Karpas-422 (cell line): Measurements from ENCODE around the gene LCAT. TPM values are rescaled to one million over a fixed set of nuclear protein-coding genes. Genes with fewer than 3 reads are reported as not detected.

Experiments used
- DNase-seq: peaks from one replicate; pipeline ENCODE4 v3.0.0-alpha.2; 2015
- H2AFZ ChIP-seq: fragments of 200-600 bp; sonication (generic); 2 replicates; pipeline ENCODE4 v1.6.1; 2014; ENCODE audit warnings: antibody characterized with exemption, low read length, mixed read lengths
- H3K27ac ChIP-seq: fragments of 200-600 bp; sonication (generic); 2 replicates; pipeline ENCODE4 v1.5.1; 2014; ENCODE audit warnings: mild to moderate bottlenecking, low read length, moderate library complexity
- H3K27me3 ChIP-seq: fragments of 200-600 bp; sonication (generic); 2 replicates; pipeline ENCODE4 v1.6.1; 2014; ENCODE audit warnings: low read length, mixed read lengths
- H3K36me3 ChIP-seq: fragments of 200-600 bp; sonication (generic); 2 replicates; pipeline ENCODE4 v1.6.1; 2014; ENCODE audit warnings: low read length, mixed read lengths; ENCODE audit not compliant: insufficient read depth
- H3K4me1 ChIP-seq: fragments of 200-600 bp; sonication (generic); 2 replicates; pipeline ENCODE4 v1.6.1; 2014; ENCODE audit warnings: mild to moderate bottlenecking, low read length, mixed read lengths
- H3K4me2 ChIP-seq: fragments of 200-600 bp; sonication (generic); 2 replicates; pipeline ENCODE4 v1.6.1; 2014; ENCODE audit warnings: low read length, low read depth, mild to moderate bottlenecking; ENCODE audit not compliant: poor library complexity, severe bottlenecking
- H3K4me3 ChIP-seq: fragments of 200-600 bp; sonication (generic); 2 replicates; pipeline ENCODE4 v1.5.1; 2014; ENCODE audit warnings: mild to moderate bottlenecking, antibody characterized with exemption, low read length, mixed read lengths
- H3K79me2 ChIP-seq: fragments of 200-600 bp; sonication (generic); 2 replicates; pipeline ENCODE4 v1.6.1; 2014; ENCODE audit warnings: mild to moderate bottlenecking, low read length, mixed read lengths
- H3K9ac ChIP-seq: fragments of 200-600 bp; sonication (generic); 2 replicates; pipeline ENCODE4 v1.6.0; 2014; ENCODE audit warnings: low read length
- H3K9me2 ChIP-seq: fragments of 200-600 bp; sonication (generic), shearing (Covaris generic); replicated peaks from 2 replicates; pipeline ENCODE4 v1.6.0; 2014; ENCODE audit warnings: mild to moderate bottlenecking, low read length, moderate library complexity; ENCODE audit not compliant: insufficient read depth
- H3K9me3 ChIP-seq: fragments of 300-700, 200-600 bp; sonication (generic); 2 replicates; pipeline ENCODE4 v1.6.1; 2014; ENCODE audit warnings: low read length, mixed read lengths
- H4K20me1 ChIP-seq: fragments of 200-600 bp; sonication (generic); 2 replicates; pipeline ENCODE4 v1.6.1; 2014; ENCODE audit warnings: mild to moderate bottlenecking, antibody characterized with exemption, low read length, low read depth; ENCODE audit not compliant: insufficient read depth
- total RNA-seq: library from RNA; depleted of rRNA; stranded (reverse); fragments of >200 nt; shearing (Covaris generic); gene quantifications from 2 replicates; pipeline ENCODE4 v1.2.3, GENCODE V29; 2014; ENCODE audit warnings: low replicate concordance

The LCAT gene
- total RNA-seq, 1 experiment from 2014 or later, result 1.3 TPM

- no peaks in the 10 kb centered on the region for H3K9me2 ChIP-seq
- H3K9me3 ChIP-seq, result no peaks in the 10 kb centered on the region
- no peak overlapping the region for H3K4me3 ChIP-seq
- no peak overlapping the region for H3K9ac ChIP-seq
- no peaks in the 10 kb centered on the region for H3K36me3 ChIP-seq
- no peak overlapping the region for H3K27ac ChIP-seq
- H3K79me2 ChIP-seq, result no peaks in the 10 kb centered on the region
- no peak overlapping the region for H2AFZ ChIP-seq
- no peak overlapping the region for H3K4me2 ChIP-seq
- no peak for DNase-seq
- H3K27me3 ChIP-seq, result no peaks in the 10 kb centered on the region
- no peaks in the 10 kb centered on the region for H4K20me1 ChIP-seq
- H3K4me1 ChIP-seq, result no peaks in the 10 kb centered on the region
These were observed 10.7 kb upstream of the LCAT start for GRCh38 chr16:67954421-67955196.

- H3K9me2 ChIP-seq, result no peaks in the 10 kb centered on the region
These were observed 9.9 kb upstream of the LCAT start for GRCh38 chr16:67953641-67954375.

DNA sequence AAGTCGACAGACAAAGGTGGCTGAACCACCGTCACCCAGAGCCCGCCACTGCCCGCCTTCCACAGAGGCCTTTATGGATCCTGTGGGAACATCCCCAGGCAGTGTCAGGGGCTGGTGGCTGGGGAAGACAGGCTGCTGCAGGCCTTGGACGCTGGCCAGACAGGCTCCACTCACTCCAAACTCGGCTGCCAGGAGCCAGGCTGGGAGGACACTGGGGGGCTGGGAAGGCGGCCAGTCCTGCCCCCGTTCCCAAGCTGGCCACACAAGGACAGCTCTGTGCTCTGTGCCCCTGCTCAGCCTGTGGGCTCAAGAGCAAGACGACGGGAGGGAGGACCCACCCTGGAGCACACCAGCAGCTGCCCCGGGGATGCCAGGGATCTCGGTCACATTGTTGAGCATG lies 7.6 kb upstream of the LCAT start:
- no peaks in the 10 kb centered on the region for H3K36me3 ChIP-seq
- no peak overlapping the region for H3K4me3 ChIP-seq
- no peaks in the 10 kb centered on the region for H3K4me1 ChIP-seq

More at GRCh38 chr16:67953641-67954375, 9.9 kb upstream of the LCAT start:
- no peak overlapping the region for H3K9ac ChIP-seq
- no peaks in the 10 kb centered on the region for H3K9me3 ChIP-seq
- H3K27me3 ChIP-seq, result no peaks in the 10 kb centered on the region
- no peak overlapping the region for H3K27ac ChIP-seq
- no peak overlapping the region for H2AFZ ChIP-seq
- DNase-seq, result no peak
- H3K4me2 ChIP-seq, result no peak overlapping the region
- no peak overlapping the region for H3K4me3 ChIP-seq
- H3K4me1 ChIP-seq, result no peaks in the 10 kb centered on the region
- H3K79me2 ChIP-seq, result no peaks in the 10 kb centered on the region
- no peaks in the 10 kb centered on the region for H3K36me3 ChIP-seq
- no peaks in the 10 kb centered on the region for H4K20me1 ChIP-seq

GRCh38 chr16:67950335-67950843 lies 6.5 kb upstream of the LCAT start:
- Histone ChIP-seq H3K36me3 (no peaks in the 10 kb centered on the region), H3K9me3 (no peaks in the 10 kb centered on the region), H2AFZ (no peak overlapping the region), H3K27ac (no peak overlapping the region), H3K9me2 (no peaks in the 10 kb centered on the region), H3K4me1 (no peaks in the 10 kb centered on the region), H3K9ac (no peak overlapping the region), H3K4me3 (no peak overlapping the region), H3K79me2 (no peaks in the 10 kb centered on the region), H3K4me2 (no peak overlapping the region), H3K27me3 (no peaks in the 10 kb centered on the region), H4K20me1 (no peaks in the 10 kb centered on the region)
- DNase-seq, result no peak

More for the DNA sequence above, 7.6 kb upstream of the LCAT start:
- Histone ChIP-seq H3K79me2 (no peaks in the 10 kb centered on the region), H3K9ac (no peak overlapping the region), H2AFZ (no peak overlapping the region), H3K4me2 (no peak overlapping the region), H3K27ac (no peak overlapping the region), H3K9me3 (no peaks in the 10 kb centered on the region), H3K9me2 (no peaks in the 10 kb centered on the region), H3K27me3 (no peaks in the 10 kb centered on the region), H4K20me1 (no peaks in the 10 kb centered on the region)
- no peak for DNase-seq

- H3K36me3 ChIP-seq, result no peaks in the 10 kb centered on the region
- no peaks in the 10 kb centered on the region for H3K9me2 ChIP-seq
- no peak for DNase-seq
- H3K27ac ChIP-seq, result no peak overlapping the region
- no peaks in the 10 kb centered on the region for H4K20me1 ChIP-seq
- no peaks in the 10 kb centered on the region for H3K9me3 ChIP-seq
- H3K4me2 ChIP-seq, result no peak overlapping the region
- no peaks in the 10 kb centered on the region for H3K27me3 ChIP-seq
- no peaks in the 10 kb centered on the region for H3K4me1 ChIP-seq
- no peak overlapping the region for H2AFZ ChIP-seq
- H3K4me3 ChIP-seq, result no peak overlapping the region
- H3K79me2 ChIP-seq, result no peaks in the 10 kb centered on the region
- no peak overlapping the region for H3K9ac ChIP-seq
These were observed 5.7 kb upstream of the LCAT start for GRCh38 chr16:67949645-67950044.

GRCh38 chr16:67948015-67948414 lies 4.1 kb upstream of the LCAT start:
- Histone ChIP-seq H4K20me1 (peaks cover 4% of the 10 kb centered on the region; the same call in 1 of the 2 replicates), H3K4me1 (no peaks in the 10 kb centered on the region), H3K27ac (no peak overlapping the region), H3K9me2 (no peaks in the 10 kb centered on the region), H3K27me3 (no peaks in the 10 kb centered on the region), H3K9ac (no peak overlapping the region), H3K36me3 (no peaks in the 10 kb centered on the region), H2AFZ (no peak overlapping the region), H3K79me2 (no peaks in the 10 kb centered on the region), H3K4me3 (no peak overlapping the region), H3K9me3 (no peaks in the 10 kb centered on the region), H3K4me2 (no peak overlapping the region)
- no peak for DNase-seq

DNA sequence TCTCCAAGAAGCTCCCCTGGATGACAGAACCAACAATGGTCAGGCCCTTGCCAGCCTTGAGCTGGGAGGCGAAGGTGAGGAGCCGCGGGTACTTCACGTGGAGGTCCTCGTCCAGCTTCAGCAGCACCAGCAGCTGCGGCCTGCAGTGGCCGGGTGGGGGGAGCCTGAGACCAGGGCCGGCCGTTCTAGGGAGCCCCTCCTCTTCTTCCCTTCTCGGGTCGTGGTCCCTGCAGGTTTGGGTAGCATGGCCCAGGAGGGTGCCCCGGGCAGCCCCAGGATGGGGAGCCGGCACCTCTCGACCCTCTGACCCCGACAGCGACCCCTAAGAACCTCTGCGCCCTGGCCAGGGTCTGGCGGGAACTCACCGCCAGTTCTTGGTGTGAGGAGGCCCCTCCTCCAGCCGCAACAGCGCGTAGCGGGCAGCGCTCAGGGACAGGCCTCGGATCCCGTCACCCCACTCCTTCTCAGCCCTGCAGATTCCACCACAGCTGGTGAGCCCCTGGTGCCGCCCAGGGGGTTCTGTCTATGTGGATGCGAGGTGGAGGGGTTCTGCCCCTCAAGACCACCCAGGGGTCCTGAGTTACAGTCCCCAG lies 3.1 kb upstream of the LCAT start:
- DNase-seq, result no peak
- Histone ChIP-seq H3K4me1 (no peaks in the 10 kb centered on the region), H3K9ac (no peak overlapping the region), H3K27me3 (no peaks in the 10 kb centered on the region), H3K9me3 (no peaks in the 10 kb centered on the region), H3K27ac (no peak overlapping the region), H3K9me2 (no peaks in the 10 kb centered on the region), H4K20me1 (peaks cover 8% of the 10 kb centered on the region; the same call in 1 of the 2 replicates), H2AFZ (no peak overlapping the region), H3K4me2 (no peak overlapping the region), H3K36me3 (no peaks in the 10 kb centered on the region), H3K79me2 (no peaks in the 10 kb centered on the region), H3K4me3 (no peak overlapping the region)

- DNase-seq, result no peak
- H3K79me2 ChIP-seq, result no peaks in the 10 kb centered on the region
- H4K20me1 ChIP-seq, result peaks cover 8% of the 10 kb centered on the region; the same call in 1 of the 2 replicates
- no peak overlapping the region for H3K27ac ChIP-seq
- H3K9me3 ChIP-seq, result no peaks in the 10 kb centered on the region
- H3K27me3 ChIP-seq, result no peaks in the 10 kb centered on the region
- H3K4me2 ChIP-seq, result no peak overlapping the region
- no peaks in the 10 kb centered on the region for H3K36me3 ChIP-seq
- H3K4me3 ChIP-seq, result no peak overlapping the region
- H3K4me1 ChIP-seq, result peaks cover 7% of the 10 kb centered on the region; the same call in 1 of the 2 replicates
- H3K9ac ChIP-seq, result no peak overlapping the region
- H2AFZ ChIP-seq, result no peak overlapping the region
- no peaks in the 10 kb centered on the region for H3K9me2 ChIP-seq
These were observed 2.2 kb upstream of the LCAT start for GRCh38 chr16:67946128-67946569.
